ENCODE data around the gene SEMA6B.
"Not testable (repeated sequence)": the region's sequence is repeated elsewhere in the genome, so short reads cannot be mapped to it uniquely, and the experiment has no call there.

SEMA6B gene

GRCh38 chr19:4534836-4535658 is 24.4 kb downstream of the SEMA6B start, which contains the start of gene PLIN5:
Gene PLIN5 (minus strand): TSS chr19:4535224. CDS start chr19:4534074, 1,150 bp downstream.
- H3K27ac Mint-ChIP-seq (ENCODE audit: low read depth) = no peak within 1 kb of the TSS
- DNase-seq (ENCODE audit: low spot score in 2 of 2) (peak in 1 of 2 donors; percentile 20), ATAC-seq (replicated peaks; ENCODE audit: extremely low read depth, poor library complexity, severe bottlenecking) (no peak)
- peaks cover 2% of the 10 kb centered on the region for H3K36me3 Mint-ChIP-seq (ENCODE audit: insufficient read depth)
- no peaks in the 10 kb centered on the region for H3K4me1 Mint-ChIP-seq
- H3K4me3 Mint-ChIP-seq = peak within 1 kb of the TSS; percentile 23
- H3K27me3 Mint-ChIP-seq = peaks cover 26% of the 10 kb centered on the region
- H3K9me3 Mint-ChIP-seq = no peaks in the 10 kb centered on the region

- Mint-ChIP-seq H3K9me3 (no peaks in the 10 kb centered on the region), H3K27me3 (peaks cover 15% of the 10 kb centered on the region), H3K36me3 (ENCODE audit: insufficient read depth) (peaks cover 2% of the 10 kb centered on the region), H3K4me1 (no peaks in the 10 kb centered on the region), H3K27ac (ENCODE audit: low read depth) (no peak overlapping the region), H3K4me3 (no peak overlapping the region)
- ATAC-seq (replicated peaks; ENCODE audit: extremely low read depth, poor library complexity, severe bottlenecking) = no peak
- no peak for DNase-seq (ENCODE audit: low spot score in 2 of 2)
Observed at GRCh38 chr19:4533835-4534424, 25.6 kb downstream of the SEMA6B start.

GRCh38 chr19:4533334-4533733 is 26.1 kb downstream of the SEMA6B start:
- no peak overlapping the region for H3K4me3 Mint-ChIP-seq

GRCh38 chr19:4531562-4532165 is 27.8 kb downstream of the SEMA6B start:
- Mint-ChIP-seq H3K4me1 (no peaks in the 10 kb centered on the region), H3K36me3 (ENCODE audit: insufficient read depth) (peaks cover 2% of the 10 kb centered on the region), H3K4me3 (no peak overlapping the region)

More at GRCh38 chr19:4533334-4533733, 26.1 kb downstream of the SEMA6B start:
- Mint-ChIP-seq H3K27me3 (peaks cover 10% of the 10 kb centered on the region), H3K27ac (ENCODE audit: low read depth) (no peak overlapping the region), H3K9me3 (no peaks in the 10 kb centered on the region), H3K36me3 (ENCODE audit: insufficient read depth) (peaks cover 2% of the 10 kb centered on the region), H3K4me1 (no peaks in the 10 kb centered on the region)
- DNase-seq (ENCODE audit: low spot score in 2 of 2) (no peak), ATAC-seq (replicated peaks; ENCODE audit: extremely low read depth, poor library complexity, severe bottlenecking) (no peak)

GRCh38 chr19:4529924-4530522 is 29.5 kb downstream of the SEMA6B start:
- Mint-ChIP-seq H3K4me3 (no peak overlapping the region), H3K36me3 (ENCODE audit: insufficient read depth) (peaks cover 2% of the 10 kb centered on the region), H3K27me3 (no peaks in the 10 kb centered on the region), H3K9me3 (no peaks in the 10 kb centered on the region), H3K4me1 (no peaks in the 10 kb centered on the region), H3K27ac (ENCODE audit: low read depth) (no peak overlapping the region)
- ATAC-seq (replicated peaks; ENCODE audit: extremely low read depth, poor library complexity, severe bottlenecking) = no peak
- DNase-seq (ENCODE audit: low spot score in 2 of 2) = no peak

More at GRCh38 chr19:4531562-4532165, 27.8 kb downstream of the SEMA6B start:
- H3K9me3 Mint-ChIP-seq = no peaks in the 10 kb centered on the region
- DNase-seq (ENCODE audit: low spot score in 2 of 2) (no peak), ATAC-seq (replicated peaks; ENCODE audit: extremely low read depth, poor library complexity, severe bottlenecking) (no peak)
- no peak overlapping the region for H3K27ac Mint-ChIP-seq (ENCODE audit: low read depth)
- peaks cover 10% of the 10 kb centered on the region for H3K27me3 Mint-ChIP-seq

- H3K4me3 Mint-ChIP-seq = no peak overlapping the region
- ATAC-seq (replicated peaks; ENCODE audit: extremely low read depth, poor library complexity, severe bottlenecking) (no peak), DNase-seq (ENCODE audit: low spot score in 2 of 2) (no peak)
- H3K27ac Mint-ChIP-seq (ENCODE audit: low read depth) = no peak overlapping the region
- no peaks in the 10 kb centered on the region for H3K36me3 Mint-ChIP-seq (ENCODE audit: insufficient read depth)
- no peaks in the 10 kb centered on the region for H3K4me1 Mint-ChIP-seq
- no peaks in the 10 kb centered on the region for H3K27me3 Mint-ChIP-seq
- no peaks in the 10 kb centered on the region for H3K9me3 Mint-ChIP-seq
Observed at GRCh38 chr19:4528843-4529242, 30.6 kb downstream of the SEMA6B start.

GRCh38 chr19:4527377-4527776 is 32.1 kb downstream of the SEMA6B start:
- not testable (repeated sequence) for H3K27ac Mint-ChIP-seq (ENCODE audit: low read depth); ATAC-seq (replicated peaks; ENCODE audit: extremely low read depth, poor library complexity, severe bottlenecking); H3K4me1 Mint-ChIP-seq; H3K9me3 Mint-ChIP-seq; H3K27me3 Mint-ChIP-seq; DNase-seq (ENCODE audit: low spot score in 2 of 2); H3K36me3 Mint-ChIP-seq (ENCODE audit: insufficient read depth); H3K4me3 Mint-ChIP-seq

GRCh38 chr19:4525563-4526002 is 33.9 kb downstream of the SEMA6B start:
- peaks cover 13% of the 10 kb centered on the region for H3K27me3 Mint-ChIP-seq
- H3K9me3 Mint-ChIP-seq = no peaks in the 10 kb centered on the region
- no peak overlapping the region for H3K4me3 Mint-ChIP-seq
- no peaks in the 10 kb centered on the region for H3K4me1 Mint-ChIP-seq
- no peak overlapping the region for H3K27ac Mint-ChIP-seq (ENCODE audit: low read depth)
- DNase-seq (ENCODE audit: low spot score in 2 of 2) (no peak), ATAC-seq (replicated peaks; ENCODE audit: extremely low read depth, poor library complexity, severe bottlenecking) (no peak)
- H3K36me3 Mint-ChIP-seq (ENCODE audit: insufficient read depth) = no peaks in the 10 kb centered on the region

- no peak for ATAC-seq (replicated peaks; ENCODE audit: extremely low read depth, poor library complexity, severe bottlenecking)
- H3K36me3 Mint-ChIP-seq (ENCODE audit: insufficient read depth) = no peaks in the 10 kb centered on the region
- DNase-seq (ENCODE audit: low spot score in 2 of 2) = peak; percentile 41 to 57
- no peak overlapping the region for H3K27ac Mint-ChIP-seq (ENCODE audit: low read depth)
- no peak overlapping the region for H3K4me3 Mint-ChIP-seq
- no peaks in the 10 kb centered on the region for H3K4me1 Mint-ChIP-seq
- H3K9me3 Mint-ChIP-seq = no peaks in the 10 kb centered on the region
- peaks cover 15% of the 10 kb centered on the region for H3K27me3 Mint-ChIP-seq
Observed at GRCh38 chr19:4524808-4525562, 34.5 kb downstream of the SEMA6B start.

- no peak overlapping the region for H3K27ac Mint-ChIP-seq (ENCODE audit: low read depth)
Observed at GRCh38 chr19:4523306-4524110, 36.0 kb downstream of the SEMA6B start.

GRCh38 chr19:4522291-4523002 is 37.0 kb downstream of the SEMA6B start:
- peaks cover 22% of the 10 kb centered on the region for H3K27me3 Mint-ChIP-seq
- no peaks in the 10 kb centered on the region for H3K36me3 Mint-ChIP-seq (ENCODE audit: insufficient read depth)
- ATAC-seq (replicated peaks; ENCODE audit: extremely low read depth, poor library complexity, severe bottlenecking) (no peak), DNase-seq (ENCODE audit: low spot score in 2 of 2) (no peak)
- H3K4me1 Mint-ChIP-seq = peaks cover 5% of the 10 kb centered on the region
- no peaks in the 10 kb centered on the region for H3K9me3 Mint-ChIP-seq
- H3K4me3 Mint-ChIP-seq = no peak overlapping the region
- H3K27ac Mint-ChIP-seq (ENCODE audit: low read depth) = no peak overlapping the region

More at GRCh38 chr19:4523306-4524110, 36.0 kb downstream of the SEMA6B start:
- Mint-ChIP-seq H3K4me1 (peaks cover 4% of the 10 kb centered on the region), H3K4me3 (no peak overlapping the region), H3K36me3 (ENCODE audit: insufficient read depth) (no peaks in the 10 kb centered on the region), H3K9me3 (no peaks in the 10 kb centered on the region), H3K27me3 (peaks cover 22% of the 10 kb centered on the region)
- DNase-seq (ENCODE audit: low spot score in 2 of 2) = no peak
- ATAC-seq (replicated peaks; ENCODE audit: extremely low read depth, poor library complexity, severe bottlenecking) = no peak

All from central memory CD8-positive, alpha-beta T cell (primary cell).